ENCODE data around the gene GPR137. TPM values are rescaled to one million over a fixed set of nuclear protein-coding genes. Genes with fewer than 3 reads are reported as not detected.

The GPR137 gene
- total and polyA plus RNA-seq, 4 donors, result 6.7 to 22.2 (median 9.0) TPM

DNA sequence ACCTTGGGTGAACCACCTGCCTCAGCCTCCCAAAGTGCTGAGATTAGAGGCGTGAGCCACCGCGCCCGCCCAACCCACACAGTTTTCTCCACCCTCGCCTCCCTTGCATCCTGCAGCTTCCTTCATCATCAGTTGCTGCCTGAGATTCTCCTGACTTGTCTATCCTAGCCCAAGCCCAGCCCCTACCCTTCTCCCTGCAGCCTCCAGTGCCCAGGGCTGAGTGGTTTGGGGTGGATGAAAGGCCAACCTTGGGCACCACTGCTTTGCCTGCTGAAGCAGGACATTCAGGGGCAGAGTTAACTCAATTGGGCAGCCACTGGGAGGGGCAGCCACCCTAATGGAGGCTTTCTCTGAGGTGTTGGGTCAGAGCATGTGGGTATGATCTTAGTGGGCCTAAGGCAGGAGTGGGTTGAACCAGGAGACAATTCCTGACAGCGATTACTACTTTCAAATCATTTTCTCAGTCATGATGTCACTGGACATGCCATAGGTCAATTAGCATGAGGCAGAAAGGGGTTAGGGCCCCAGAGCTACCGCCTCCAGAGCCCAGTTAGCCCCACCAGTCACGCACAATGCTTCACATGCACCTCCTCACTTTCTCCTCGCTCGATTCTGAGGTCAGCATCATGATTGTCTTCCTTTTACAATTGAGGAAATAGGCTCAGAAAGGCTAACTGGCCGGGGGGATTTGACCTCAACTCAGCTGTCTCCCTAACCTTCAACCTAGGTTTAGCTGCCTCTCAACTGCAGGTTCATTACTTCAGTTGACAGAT is 45.8 kb upstream of the GPR137 start:
- peaks cover 23 to 59% (median 41%) of the 10 kb centered on the region in 4 donors for H3K4me1 ChIP-seq (ENCODE audit: control insufficient read depth in 4 of 4, insufficient read depth in 4 of 4, low read length in 3 of 4)
- H3K9me3 ChIP-seq (ENCODE audit: control insufficient read depth in 4 of 4, low read length in 3 of 4), result no peaks in the 10 kb centered on the region
- no peak for DNase-seq (ENCODE audit: low spot score)
- peak overlapping the region in 1 of 2 donors; percentile 85 for H3K9ac ChIP-seq (ENCODE audit: low read depth in 1 of 2, low read length in 2 of 2)
- peak overlapping the region; percentile 97 to 99 for H3K27ac ChIP-seq (ENCODE audit: low read depth in 1 of 2, low read length in 2 of 2)
- peaks cover 0 to 6% (median 4%) of the 10 kb centered on the region in 4 donors for H3K36me3 ChIP-seq (ENCODE audit: control insufficient read depth in 4 of 4, insufficient read depth in 3 of 4, low read depth in 1 of 4, low read length in 3 of 4)
- peak overlapping the region in 2 of 3 donors; percentile 74 to 77 for H3K4me3 ChIP-seq (ENCODE audit: low read depth in 1 of 3, low read length in 3 of 3)
- TF ChIP-seq JUND (IDR thresholded peaks at IDR 0.05) (no peak), RXRA (IDR thresholded peaks at IDR 0.05) (no peak), TAF1 (conservative IDR thresholded peaks at IDR 0.05) (no peak), EGR1 (IDR thresholded peaks at IDR 0.05; ENCODE audit: low read depth in 2 of 2) (no peak), FOXA2 (IDR thresholded peaks at IDR 0.05) (no peak), FOXA1 (IDR thresholded peaks at IDR 0.05) (no peak), SP1 (IDR thresholded peaks at IDR 0.05) (no peak), HNF4A (conservative IDR thresholded peaks at IDR 0.05) (no peak), NR2F2 (IDR thresholded peaks at IDR 0.05) (no peak), HNF4G (IDR thresholded peaks at IDR 0.05) (no peak), RAD21 (IDR thresholded peaks at IDR 0.05) (no peak)
- TF ChIP-seq, protein P1, sequence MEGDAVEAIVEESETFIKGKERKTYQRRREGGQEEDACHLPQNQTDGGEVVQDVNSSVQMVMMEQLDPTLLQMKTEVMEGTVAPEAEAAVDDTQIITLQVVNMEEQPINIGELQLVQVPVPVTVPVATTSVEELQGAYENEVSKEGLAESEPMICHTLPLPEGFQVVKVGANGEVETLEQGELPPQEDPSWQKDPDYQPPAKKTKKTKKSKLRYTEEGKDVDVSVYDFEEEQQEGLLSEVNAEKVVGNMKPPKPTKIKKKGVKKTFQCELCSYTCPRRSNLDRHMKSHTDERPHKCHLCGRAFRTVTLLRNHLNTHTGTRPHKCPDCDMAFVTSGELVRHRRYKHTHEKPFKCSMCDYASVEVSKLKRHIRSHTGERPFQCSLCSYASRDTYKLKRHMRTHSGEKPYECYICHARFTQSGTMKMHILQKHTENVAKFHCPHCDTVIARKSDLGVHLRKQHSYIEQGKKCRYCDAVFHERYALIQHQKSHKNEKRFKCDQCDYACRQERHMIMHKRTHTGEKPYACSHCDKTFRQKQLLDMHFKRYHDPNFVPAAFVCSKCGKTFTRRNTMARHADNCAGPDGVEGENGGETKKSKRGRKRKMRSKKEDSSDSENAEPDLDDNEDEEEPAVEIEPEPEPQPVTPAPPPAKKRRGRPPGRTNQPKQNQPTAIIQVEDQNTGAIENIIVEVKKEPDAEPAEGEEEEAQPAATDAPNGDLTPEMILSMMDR (IDR thresholded peaks at IDR 0.05; ENCODE audit: low read depth, low read length, missing input control), result no peak
- TF ChIP-seq, protein P2, sequence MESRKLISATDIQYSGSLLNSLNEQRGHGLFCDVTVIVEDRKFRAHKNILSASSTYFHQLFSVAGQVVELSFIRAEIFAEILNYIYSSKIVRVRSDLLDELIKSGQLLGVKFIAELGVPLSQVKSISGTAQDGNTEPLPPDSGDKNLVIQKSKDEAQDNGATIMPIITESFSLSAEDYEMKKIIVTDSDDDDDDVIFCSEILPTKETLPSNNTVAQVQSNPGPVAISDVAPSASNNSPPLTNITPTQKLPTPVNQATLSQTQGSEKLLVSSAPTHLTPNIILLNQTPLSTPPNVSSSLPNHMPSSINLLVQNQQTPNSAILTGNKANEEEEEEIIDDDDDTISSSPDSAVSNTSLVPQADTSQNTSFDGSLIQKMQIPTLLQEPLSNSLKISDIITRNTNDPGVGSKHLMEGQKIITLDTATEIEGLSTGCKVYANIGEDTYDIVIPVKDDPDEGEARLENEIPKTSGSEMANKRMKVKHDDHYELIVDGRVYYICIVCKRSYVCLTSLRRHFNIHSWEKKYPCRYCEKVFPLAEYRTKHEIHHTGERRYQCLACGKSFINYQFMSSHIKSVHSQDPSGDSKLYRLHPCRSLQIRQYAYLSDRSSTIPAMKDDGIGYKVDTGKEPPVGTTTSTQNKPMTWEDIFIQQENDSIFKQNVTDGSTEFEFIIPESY (IDR thresholded peaks at IDR 0.05), result no peak
- TF ChIP-seq, protein P3, sequence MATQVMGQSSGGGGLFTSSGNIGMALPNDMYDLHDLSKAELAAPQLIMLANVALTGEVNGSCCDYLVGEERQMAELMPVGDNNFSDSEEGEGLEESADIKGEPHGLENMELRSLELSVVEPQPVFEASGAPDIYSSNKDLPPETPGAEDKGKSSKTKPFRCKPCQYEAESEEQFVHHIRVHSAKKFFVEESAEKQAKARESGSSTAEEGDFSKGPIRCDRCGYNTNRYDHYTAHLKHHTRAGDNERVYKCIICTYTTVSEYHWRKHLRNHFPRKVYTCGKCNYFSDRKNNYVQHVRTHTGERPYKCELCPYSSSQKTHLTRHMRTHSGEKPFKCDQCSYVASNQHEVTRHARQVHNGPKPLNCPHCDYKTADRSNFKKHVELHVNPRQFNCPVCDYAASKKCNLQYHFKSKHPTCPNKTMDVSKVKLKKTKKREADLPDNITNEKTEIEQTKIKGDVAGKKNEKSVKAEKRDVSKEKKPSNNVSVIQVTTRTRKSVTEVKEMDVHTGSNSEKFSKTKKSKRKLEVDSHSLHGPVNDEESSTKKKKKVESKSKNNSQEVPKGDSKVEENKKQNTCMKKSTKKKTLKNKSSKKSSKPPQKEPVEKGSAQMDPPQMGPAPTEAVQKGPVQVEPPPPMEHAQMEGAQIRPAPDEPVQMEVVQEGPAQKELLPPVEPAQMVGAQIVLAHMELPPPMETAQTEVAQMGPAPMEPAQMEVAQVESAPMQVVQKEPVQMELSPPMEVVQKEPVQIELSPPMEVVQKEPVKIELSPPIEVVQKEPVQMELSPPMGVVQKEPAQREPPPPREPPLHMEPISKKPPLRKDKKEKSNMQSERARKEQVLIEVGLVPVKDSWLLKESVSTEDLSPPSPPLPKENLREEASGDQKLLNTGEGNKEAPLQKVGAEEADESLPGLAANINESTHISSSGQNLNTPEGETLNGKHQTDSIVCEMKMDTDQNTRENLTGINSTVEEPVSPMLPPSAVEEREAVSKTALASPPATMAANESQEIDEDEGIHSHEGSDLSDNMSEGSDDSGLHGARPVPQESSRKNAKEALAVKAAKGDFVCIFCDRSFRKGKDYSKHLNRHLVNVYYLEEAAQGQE (IDR thresholded peaks at IDR 0.05), result no peak
- 79% methylated on average over 11 of the region's 11 CpGs for WGBS
- no peaks in the 10 kb centered on the region for H3K27me3 ChIP-seq (ENCODE audit: control insufficient read depth in 4 of 4, insufficient read depth in 4 of 4, low read length in 3 of 4)
